ENCODE results near the gene ELN. TPM values are rescaled to one million over a fixed set of nuclear protein-coding genes. Genes with fewer than 3 reads are reported as not detected.

The ELN gene
- total and polyA plus RNA-seq, 9 of the 15 experiments (the other 6 are each of a cell fraction or from before 2014, with no cell fraction given): 0.20 TPM; not detected in 8

DNA sequence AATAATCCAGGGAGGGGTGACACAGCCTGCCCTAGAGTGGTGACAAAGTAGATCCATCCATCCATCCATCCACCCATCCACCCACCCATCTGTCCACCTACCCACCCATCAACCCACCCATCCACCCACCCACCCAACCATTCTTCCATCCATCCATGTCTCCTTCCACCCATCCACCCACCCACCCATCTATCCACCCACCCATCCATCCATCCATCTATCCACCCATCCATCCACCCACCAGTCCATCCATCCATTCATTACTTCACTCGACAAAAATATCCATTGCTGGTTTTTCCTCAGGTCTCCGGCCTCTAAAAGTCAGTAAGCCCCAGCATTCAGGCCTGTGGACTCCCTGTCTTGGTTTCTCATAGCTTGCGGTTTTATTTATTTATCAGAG is 43.1 kb downstream of the ELN start:
- POLR2A ChIA-PET: interaction anchor here (0.6 kb wide), 1 partner anchor 18 kb away, joined by 3 read pairs; no protein-coding TSS in a partner anchor
- no peaks in the 10 kb centered on the region for H3K79me2 ChIP-seq (ENCODE audit: control insufficient read depth, insufficient read depth, low read length)
- DNase-seq (ENCODE audit: extremely low read depth in 1 of 4, low spot score in 3 of 4): no peak
- H3K4me2 ChIP-seq (ENCODE audit: insufficient read depth, low read length): no peak overlapping the region
- H3K27ac ChIP-seq (ENCODE audit: extremely low read depth, low read depth, low read length): no peak overlapping the region
- no peak overlapping the region for H3K9ac ChIP-seq (ENCODE audit: insufficient read depth in 1 of 2, low read depth in 2 of 2, low read length in 2 of 2)
- no peak overlapping the region for H3K4me3 ChIP-seq
- no peaks in the 10 kb centered on the region for H3K36me3 ChIP-seq (ENCODE audit: control insufficient read depth, insufficient read depth, low read length)
- no peak for FAIRE-seq
- no peaks in the 10 kb centered on the region for H4K20me1 ChIP-seq (replicated peaks; ENCODE audit: control insufficient read depth, insufficient read depth, low read length)
- no peak for ATAC-seq
- in situ Hi-C loops (cut with MboI): no loop called here
- intact Hi-C loops (cut with micrococcal nuclease): no loop called here
- WGBS (ENCODE audit: insufficient coverage, low coverage, missing lambda C conversion rate): 50% methylated on average over 3 of the region's 3 CpGs
- H3K4me1 ChIP-seq (replicated peaks in 1 of 2; ENCODE audit: control insufficient read depth in 2 of 2, insufficient read depth in 2 of 2, low read length in 2 of 2): peaks cover 0 to 7% of the 10 kb centered on the region in 2 experiments; a peak in 2 of 5 replicates
- peaks cover 0 to 5% of the 10 kb centered on the region in 2 experiments; a peak in 1 of 5 replicates for H3K27me3 ChIP-seq (ENCODE audit: control insufficient read depth in 2 of 2, insufficient read depth in 2 of 2, low read length in 2 of 2)
- H3K9me1 ChIP-seq (ENCODE audit: control insufficient read depth, insufficient read depth, low read length): no peaks in the 10 kb centered on the region
- no TSS peak for BruUV-seq (replicated peaks)
- H2AFZ ChIP-seq (ENCODE audit: low read depth, low read length): no peak overlapping the region
- no peaks in the 10 kb centered on the region for H3K9me3 ChIP-seq (replicated peaks; ENCODE audit: control insufficient read depth, insufficient read depth, low read depth, low read length)
- TF ChIP-seq KDM5B (IDR thresholded peaks at IDR 0.05; ENCODE audit: insufficient replicate concordance, low read depth, low read length) (no peak), BRD9 (IDR thresholded peaks at IDR 0.05; ENCODE audit: low read depth, partially characterized antibody) (no peak), RBM15 (IDR thresholded peaks at IDR 0.05; ENCODE audit: insufficient read depth, low read length) (no peak), NR2F6 (CRISPR knock-in tag; IDR thresholded peaks at IDR 0.05) (no peak), RBM17 (IDR thresholded peaks at IDR 0.05; ENCODE audit: borderline replicate concordance, low read depth, low read length) (no peak), JUND (IDR thresholded peaks at IDR 0.05; ENCODE audit: borderline replicate concordance, low read depth, low read length) (no peak), JUND (tag; IDR thresholded peaks at IDR 0.05; ENCODE audit: borderline replicate concordance, low read depth, low read length) (no peak), NR4A1 (CRISPR knock-in tag; IDR thresholded peaks at IDR 0.05) (no peak), NR4A1 (tag; IDR thresholded peaks at IDR 0.05) (no peak), KAT2B (IDR thresholded peaks at IDR 0.05; ENCODE audit: low read depth, low read length) (no peak), ZNF589 (CRISPR knock-in tag; IDR thresholded peaks at IDR 0.05; ENCODE audit: low read depth) (no peak), MBD2 (IDR thresholded peaks at IDR 0.05; ENCODE audit: borderline replicate concordance, low read depth) (no peak), RNF2 (IDR thresholded peaks at IDR 0.05) (no peak)
- CTCF ChIA-PET (ENCODE audit: low intra/inter-chr PET ratio): interaction anchor here (1.4 kb wide), 1 partner anchor 132 kb away, joined by 4 read pairs; no protein-coding TSS in a partner anchor
